Measurements from ENCODE around the gene EBLN1.

Gene EBLN1

GRCh38 chr10:22244001-22244400 is 26.2 kb upstream of the EBLN1 start:
- ATAC-seq: no peak
- no peak for TF ChIP-seq RARB (CRISPR knock-in tag; IDR thresholded peaks at IDR 0.05)
- no peak for TF ChIP-seq ZNF8 (CRISPR knock-in tag; IDR thresholded peaks at IDR 0.05)
- no peak for TF ChIP-seq POU6F1 (CRISPR knock-in tag; IDR thresholded peaks at IDR 0.05; ENCODE audit: borderline replicate concordance, low read depth)
- TF ChIP-seq CSRNP3 (CRISPR knock-in tag; IDR thresholded peaks at IDR 0.05): no peak

GRCh38 chr10:22243321-22243720 is 25.5 kb upstream of the EBLN1 start:
- ATAC-seq: no peak
- TF ChIP-seq PATZ1 (CRISPR knock-in tag; IDR thresholded peaks at IDR 0.05; ENCODE audit: borderline replicate concordance): no peak
- TF ChIP-seq ZNF70 (CRISPR knock-in tag; IDR thresholded peaks at IDR 0.05): no peak
- no peak for TF ChIP-seq ZC3H10 (CRISPR knock-in tag; IDR thresholded peaks at IDR 0.05)
- no peak for TF ChIP-seq ESRRG (CRISPR knock-in tag; IDR thresholded peaks at IDR 0.05)
- no peak for TF ChIP-seq RARB (CRISPR knock-in tag; IDR thresholded peaks at IDR 0.05)
- no peak for TF ChIP-seq ZFP3 (CRISPR knock-in tag; IDR thresholded peaks at IDR 0.05)
- TF ChIP-seq GLIS3 (CRISPR knock-in tag; IDR thresholded peaks at IDR 0.05): no peak
- no peak for TF ChIP-seq ZNF565 (CRISPR knock-in tag; conservative IDR thresholded peaks at IDR 0.05; ENCODE audit: low read depth)
- TF ChIP-seq TSHZ2 (CRISPR knock-in tag; IDR thresholded peaks at IDR 0.05): no peak
- no peak for TF ChIP-seq TCF4 (CRISPR knock-in tag; IDR thresholded peaks at IDR 0.05; ENCODE audit: borderline replicate concordance)
- no peak for TF ChIP-seq OSR1 (CRISPR knock-in tag; IDR thresholded peaks at IDR 0.05)
- no peak for TF ChIP-seq POU6F1 (CRISPR knock-in tag; IDR thresholded peaks at IDR 0.05; ENCODE audit: borderline replicate concordance, low read depth)

- TF ChIP-seq ZNF565 (CRISPR knock-in tag; conservative IDR thresholded peaks at IDR 0.05; ENCODE audit: low read depth): no peak
- no peak for ATAC-seq
Measured at GRCh38 chr10:22231260-22231659, 13.4 kb upstream of the EBLN1 start.

GRCh38 chr10:22230158-22230833 is 12.5 kb upstream of the EBLN1 start:
- ATAC-seq: peak; percentile 60
- TF ChIP-seq ZNF8 (CRISPR knock-in tag; IDR thresholded peaks at IDR 0.05) (no peak), GLIS3 (CRISPR knock-in tag; IDR thresholded peaks at IDR 0.05) (no peak), TOX (CRISPR knock-in tag; IDR thresholded peaks at IDR 0.05; ENCODE audit: borderline replicate concordance) (no peak), SNAI2 (CRISPR knock-in tag; IDR thresholded peaks at IDR 0.05) (no peak), CSRNP3 (CRISPR knock-in tag; IDR thresholded peaks at IDR 0.05) (no peak), ISL1 (CRISPR knock-in tag; IDR thresholded peaks at IDR 0.05) (no peak), CSDC2 (CRISPR knock-in tag; IDR thresholded peaks at IDR 0.05) (no peak)

All from SK-N-SH treated with all-trans-retinoic acid at 6 μM for 48 hours (cell line).